ENCODE results near the gene POLR3A.

- no peak for TF ChIP-seq CTCF (conservative IDR thresholded peaks at IDR 0.05 in 1 of 2, IDR thresholded peaks at IDR 0.05 in 1 of 2; ENCODE audit: extremely low read depth in 1 of 2, insufficient read depth in 1 of 2, low read depth in 1 of 2, low read length in 2 of 2)
- TF ChIP-seq EZH2 (IDR thresholded peaks at IDR 0.05; ENCODE audit: borderline replicate concordance, low read length) = no peak
Observed at GRCh38 chr10:78044179-78044578, 14.9 kb upstream of the POLR3A start.
